ENCODE data around the gene SHKBP1.

Gene SHKBP1

DNA sequence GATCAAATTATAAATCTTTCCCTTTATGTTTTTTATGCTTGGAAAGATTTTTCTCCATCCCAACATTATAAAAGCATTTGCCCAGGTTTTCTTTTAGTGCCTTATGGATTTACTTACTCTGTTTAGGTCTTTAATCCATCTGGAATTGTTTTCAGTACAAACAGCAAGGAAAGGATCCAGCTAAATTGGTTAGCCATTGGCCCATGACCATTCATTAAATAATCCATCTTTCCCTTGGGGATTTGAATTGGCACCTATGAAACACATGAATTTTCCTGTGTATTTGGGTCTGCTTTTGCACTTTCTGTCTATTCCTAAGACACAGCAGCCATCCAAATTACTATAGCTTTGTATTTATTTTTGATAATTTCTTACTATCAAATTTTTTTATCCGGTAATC is 28.8 kb upstream of the SHKBP1 start:
- no peak for ATAC-seq
- TF ChIP-seq PPARA (CRISPR knock-in tag; IDR thresholded peaks at IDR 0.05; ENCODE audit: borderline replicate concordance): no peak
- no peak for TF ChIP-seq ZNF565 (CRISPR knock-in tag; conservative IDR thresholded peaks at IDR 0.05; ENCODE audit: low read depth)
- TF ChIP-seq, protein P1, sequence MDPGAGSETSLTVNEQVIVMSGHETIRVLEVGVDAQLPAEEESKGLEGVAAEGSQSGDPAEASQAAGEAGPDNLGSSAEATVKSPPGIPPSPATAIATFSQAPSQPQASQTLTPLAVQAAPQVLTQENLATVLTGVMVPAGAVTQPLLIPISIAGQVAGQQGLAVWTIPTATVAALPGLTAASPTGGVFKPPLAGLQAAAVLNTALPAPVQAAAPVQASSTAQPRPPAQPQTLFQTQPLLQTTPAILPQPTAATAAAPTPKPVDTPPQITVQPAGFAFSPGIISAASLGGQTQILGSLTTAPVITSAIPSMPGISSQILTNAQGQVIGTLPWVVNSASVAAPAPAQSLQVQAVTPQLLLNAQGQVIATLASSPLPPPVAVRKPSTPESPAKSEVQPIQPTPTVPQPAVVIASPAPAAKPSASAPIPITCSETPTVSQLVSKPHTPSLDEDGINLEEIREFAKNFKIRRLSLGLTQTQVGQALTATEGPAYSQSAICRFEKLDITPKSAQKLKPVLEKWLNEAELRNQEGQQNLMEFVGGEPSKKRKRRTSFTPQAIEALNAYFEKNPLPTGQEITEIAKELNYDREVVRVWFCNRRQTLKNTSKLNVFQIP (CRISPR knock-in tag; IDR thresholded peaks at IDR 0.05; ENCODE audit: borderline replicate concordance, low read depth): no peak
- no peak for TF ChIP-seq ESRRG (CRISPR knock-in tag; IDR thresholded peaks at IDR 0.05)
- TF ChIP-seq ZNF70 (CRISPR knock-in tag; IDR thresholded peaks at IDR 0.05): no peak
- TF ChIP-seq ISL1 (CRISPR knock-in tag; IDR thresholded peaks at IDR 0.05): no peak
- TF ChIP-seq, protein P2, sequence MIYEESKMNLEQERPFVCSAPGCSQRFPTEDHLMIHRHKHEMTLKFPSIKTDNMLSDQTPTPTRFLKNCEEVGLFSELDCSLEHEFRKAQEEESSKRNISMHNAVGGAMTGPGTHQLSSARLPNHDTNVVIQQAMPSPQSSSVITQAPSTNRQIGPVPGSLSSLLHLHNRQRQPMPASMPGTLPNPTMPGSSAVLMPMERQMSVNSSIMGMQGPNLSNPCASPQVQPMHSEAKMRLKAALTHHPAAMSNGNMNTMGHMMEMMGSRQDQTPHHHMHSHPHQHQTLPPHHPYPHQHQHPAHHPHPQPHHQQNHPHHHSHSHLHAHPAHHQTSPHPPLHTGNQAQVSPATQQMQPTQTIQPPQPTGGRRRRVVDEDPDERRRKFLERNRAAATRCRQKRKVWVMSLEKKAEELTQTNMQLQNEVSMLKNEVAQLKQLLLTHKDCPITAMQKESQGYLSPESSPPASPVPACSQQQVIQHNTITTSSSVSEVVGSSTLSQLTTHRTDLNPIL (CRISPR knock-in tag; IDR thresholded peaks at IDR 0.05; ENCODE audit: low read depth): no peak
- no peak for TF ChIP-seq ZC3H10 (CRISPR knock-in tag; IDR thresholded peaks at IDR 0.05)
- no peak for TF ChIP-seq TCF4 (CRISPR knock-in tag; IDR thresholded peaks at IDR 0.05; ENCODE audit: borderline replicate concordance)
- no peak for TF ChIP-seq ZFP30 (CRISPR knock-in tag; IDR thresholded peaks at IDR 0.05)
- TF ChIP-seq GLIS3 (CRISPR knock-in tag; IDR thresholded peaks at IDR 0.05): no peak
- TF ChIP-seq RARB (CRISPR knock-in tag; IDR thresholded peaks at IDR 0.05): no peak
- TF ChIP-seq BACH2 (CRISPR knock-in tag; IDR thresholded peaks at IDR 0.05; ENCODE audit: borderline replicate concordance): no peak
- no peak for TF ChIP-seq OSR1 (CRISPR knock-in tag; IDR thresholded peaks at IDR 0.05)
- TF ChIP-seq ZNF8 (CRISPR knock-in tag; IDR thresholded peaks at IDR 0.05): no peak
- TF ChIP-seq SNAI2 (CRISPR knock-in tag; IDR thresholded peaks at IDR 0.05): no peak

DNA sequence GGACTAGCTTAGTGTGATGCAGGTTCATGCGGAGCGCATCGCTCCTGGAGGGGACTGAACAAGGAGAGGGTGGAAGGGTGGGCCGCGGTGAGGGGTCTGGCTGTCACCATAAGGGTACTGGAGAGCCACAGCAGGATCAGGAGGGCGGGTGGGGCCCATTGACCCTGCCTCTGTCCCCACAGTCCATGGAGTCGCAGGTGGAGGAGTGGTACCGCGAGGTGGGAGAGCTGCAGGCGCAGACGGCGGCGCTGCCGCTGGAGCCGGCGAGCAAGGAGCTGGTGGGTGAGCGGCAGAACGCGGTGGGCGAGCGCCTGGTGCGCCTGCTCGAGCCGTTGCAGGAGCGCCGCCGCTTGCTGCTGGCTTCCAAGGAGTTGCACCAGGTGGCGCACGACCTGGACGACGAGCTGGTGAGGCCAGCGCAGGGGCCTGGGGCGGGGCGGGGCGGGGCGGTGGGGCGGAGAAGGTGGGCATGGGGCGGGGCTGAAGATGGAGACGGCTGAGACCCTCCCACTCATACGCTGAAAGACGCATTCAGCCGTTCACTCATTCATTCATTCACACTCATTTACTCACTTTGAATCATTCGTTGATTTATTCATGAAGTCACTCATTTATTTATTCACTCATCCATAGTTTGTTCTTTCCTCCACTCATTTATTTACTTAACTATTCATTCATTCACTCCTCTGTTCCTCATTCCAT is 27.5 kb upstream of the SHKBP1 start:
- ATAC-seq: peak; percentile 99

DNA sequence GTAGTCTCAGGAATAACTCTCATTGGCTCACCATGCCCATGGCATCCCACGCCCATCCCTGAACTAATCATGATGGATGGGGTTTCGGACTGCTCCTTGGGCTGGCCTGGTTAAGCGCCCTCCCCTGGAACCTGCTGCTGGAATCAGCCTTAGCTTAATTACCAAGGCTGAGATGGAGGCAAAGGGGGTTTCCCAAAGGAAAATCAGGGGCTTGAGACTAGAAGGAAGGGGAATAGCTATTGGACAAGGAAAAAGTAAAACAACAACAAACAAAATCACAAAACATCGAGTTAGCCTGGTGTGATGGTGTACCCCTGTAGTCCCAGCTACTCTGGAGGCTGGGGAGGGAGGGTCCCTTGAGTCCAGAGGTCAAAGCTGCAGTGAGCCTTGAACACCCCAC is 25.7 kb upstream of the SHKBP1 start:
- ATAC-seq: no peak
- TF ChIP-seq, protein P3, sequence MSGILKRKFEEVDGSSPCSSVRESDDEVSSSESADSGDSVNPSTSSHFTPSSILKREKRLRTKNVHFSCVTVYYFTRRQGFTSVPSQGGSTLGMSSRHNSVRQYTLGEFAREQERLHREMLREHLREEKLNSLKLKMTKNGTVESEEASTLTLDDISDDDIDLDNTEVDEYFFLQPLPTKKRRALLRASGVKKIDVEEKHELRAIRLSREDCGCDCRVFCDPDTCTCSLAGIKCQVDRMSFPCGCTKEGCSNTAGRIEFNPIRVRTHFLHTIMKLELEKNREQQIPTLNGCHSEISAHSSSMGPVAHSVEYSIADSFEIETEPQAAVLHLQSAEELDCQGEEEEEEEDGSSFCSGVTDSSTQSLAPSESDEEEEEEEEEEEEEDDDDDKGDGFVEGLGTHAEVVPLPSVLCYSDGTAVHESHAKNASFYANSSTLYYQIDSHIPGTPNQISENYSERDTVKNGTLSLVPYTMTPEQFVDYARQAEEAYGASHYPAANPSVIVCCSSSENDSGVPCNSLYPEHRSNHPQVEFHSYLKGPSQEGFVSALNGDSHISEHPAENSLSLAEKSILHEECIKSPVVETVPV (CRISPR knock-in tag; IDR thresholded peaks at IDR 0.05): no peak
- no peak for TF ChIP-seq CSDC2 (CRISPR knock-in tag; IDR thresholded peaks at IDR 0.05)
- TF ChIP-seq ZFP30 (CRISPR knock-in tag; IDR thresholded peaks at IDR 0.05): no peak
- TF ChIP-seq, protein P4, sequence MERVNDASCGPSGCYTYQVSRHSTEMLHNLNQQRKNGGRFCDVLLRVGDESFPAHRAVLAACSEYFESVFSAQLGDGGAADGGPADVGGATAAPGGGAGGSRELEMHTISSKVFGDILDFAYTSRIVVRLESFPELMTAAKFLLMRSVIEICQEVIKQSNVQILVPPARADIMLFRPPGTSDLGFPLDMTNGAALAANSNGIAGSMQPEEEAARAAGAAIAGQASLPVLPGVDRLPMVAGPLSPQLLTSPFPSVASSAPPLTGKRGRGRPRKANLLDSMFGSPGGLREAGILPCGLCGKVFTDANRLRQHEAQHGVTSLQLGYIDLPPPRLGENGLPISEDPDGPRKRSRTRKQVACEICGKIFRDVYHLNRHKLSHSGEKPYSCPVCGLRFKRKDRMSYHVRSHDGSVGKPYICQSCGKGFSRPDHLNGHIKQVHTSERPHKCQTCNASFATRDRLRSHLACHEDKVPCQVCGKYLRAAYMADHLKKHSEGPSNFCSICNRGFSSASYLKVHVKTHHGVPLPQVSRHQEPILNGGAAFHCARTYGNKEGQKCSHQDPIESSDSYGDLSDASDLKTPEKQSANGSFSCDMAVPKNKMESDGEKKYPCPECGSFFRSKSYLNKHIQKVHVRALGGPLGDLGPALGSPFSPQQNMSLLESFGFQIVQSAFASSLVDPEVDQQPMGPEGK (CRISPR knock-in tag; IDR thresholded peaks at IDR 0.05; ENCODE audit: borderline replicate concordance): no peak
- no peak for TF ChIP-seq ARNTL (CRISPR knock-in tag; IDR thresholded peaks at IDR 0.05; ENCODE audit: borderline replicate concordance, low read depth)
- TF ChIP-seq ZFP3 (CRISPR knock-in tag; IDR thresholded peaks at IDR 0.05): no peak
- TF ChIP-seq ZC3H10 (CRISPR knock-in tag; IDR thresholded peaks at IDR 0.05): no peak
- no peak for TF ChIP-seq BACH2 (CRISPR knock-in tag; IDR thresholded peaks at IDR 0.05; ENCODE audit: borderline replicate concordance)

More for the DNA sequence above, 27.5 kb upstream of the SHKBP1 start:
- TF ChIP-seq ZFP3 (CRISPR knock-in tag; IDR thresholded peaks at IDR 0.05): no peak
- no peak for TF ChIP-seq GLIS3 (CRISPR knock-in tag; IDR thresholded peaks at IDR 0.05)
- no peak for TF ChIP-seq BACH2 (CRISPR knock-in tag; IDR thresholded peaks at IDR 0.05; ENCODE audit: borderline replicate concordance)
- TF ChIP-seq PPARA (CRISPR knock-in tag; IDR thresholded peaks at IDR 0.05; ENCODE audit: borderline replicate concordance): no peak
- no peak for TF ChIP-seq TCF4 (CRISPR knock-in tag; IDR thresholded peaks at IDR 0.05; ENCODE audit: borderline replicate concordance)
- TF ChIP-seq ZC3H10 (CRISPR knock-in tag; IDR thresholded peaks at IDR 0.05): no peak
- no peak for TF ChIP-seq ZNF70 (CRISPR knock-in tag; IDR thresholded peaks at IDR 0.05)
- TF ChIP-seq RARB (CRISPR knock-in tag; IDR thresholded peaks at IDR 0.05): no peak
- TF ChIP-seq ARNTL (CRISPR knock-in tag; IDR thresholded peaks at IDR 0.05; ENCODE audit: borderline replicate concordance, low read depth): no peak
- no peak for TF ChIP-seq ZNF565 (CRISPR knock-in tag; conservative IDR thresholded peaks at IDR 0.05; ENCODE audit: low read depth)
- TF ChIP-seq TOX (CRISPR knock-in tag; IDR thresholded peaks at IDR 0.05; ENCODE audit: borderline replicate concordance): no peak
- TF ChIP-seq ZNF8 (CRISPR knock-in tag; IDR thresholded peaks at IDR 0.05): no peak

Measured in SK-N-SH treated with all-trans-retinoic acid at 6 μM for 48 hours (cell line).